GM18505 (cell line): Measurements from ENCODE around the gene DNAJB1.
A peak's percentile ranks its signal among the peaks of the same experiment; 100 is the strongest.
"Not testable (repeated sequence)": the region's sequence is repeated elsewhere in the genome, so short reads cannot be mapped to it uniquely, and the experiment has no call there.

Experiments used
- ATAC-seq: cut with Tn5 transposase; IDR thresholded peaks from one replicate; pipeline ENCODE4 v1.9.1; 2021; ENCODE audit not compliant: unreplicated experiment
- POLR2A ChIP-seq: IDR thresholded peaks from 4 replicates; pipeline ENCODE4 v1.6.1; 2011; ENCODE audit warnings: borderline replicate concordance; ENCODE audit not compliant: insufficient read depth, insufficient read length; ENCODE audit errors: extremely low read depth

The DNAJB1 gene

DNA sequence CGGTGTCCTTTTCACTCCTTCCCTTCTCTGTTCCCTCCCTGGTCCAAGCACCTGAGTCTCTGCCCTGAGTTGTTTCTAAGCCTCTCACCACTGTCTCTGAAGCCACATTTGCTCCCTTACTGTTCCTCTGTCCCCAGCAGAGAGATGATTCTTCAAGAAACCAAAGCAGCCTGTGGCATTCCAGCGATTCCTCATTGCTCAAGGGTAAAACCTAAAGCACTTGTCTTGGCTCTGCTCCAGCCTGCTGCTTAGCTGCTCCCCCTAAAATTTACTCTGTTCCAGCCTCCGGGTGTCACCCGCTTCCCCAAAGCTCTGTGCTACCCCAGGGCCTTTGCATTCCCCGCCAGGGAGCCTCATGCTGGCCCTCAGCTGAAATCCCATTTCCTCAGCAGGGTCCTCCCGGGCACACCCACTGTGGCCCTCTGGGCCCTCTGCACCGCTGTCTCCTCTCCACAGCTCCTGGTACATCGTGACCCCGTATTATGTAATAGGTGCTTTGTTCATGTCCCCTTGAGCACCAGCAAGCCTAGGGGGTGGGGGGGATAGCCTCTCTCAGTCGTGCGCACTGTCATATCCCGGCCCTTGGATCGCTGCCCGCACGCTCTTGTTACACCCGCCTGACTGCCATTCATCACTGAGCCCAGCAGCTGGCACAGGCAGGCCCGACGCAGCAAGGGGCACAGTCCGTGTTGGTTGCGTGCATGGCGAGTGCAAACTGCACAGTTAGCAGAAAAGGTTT lies 26.9 kb upstream of the DNAJB1 start:
- no peak for ATAC-seq

DNA sequence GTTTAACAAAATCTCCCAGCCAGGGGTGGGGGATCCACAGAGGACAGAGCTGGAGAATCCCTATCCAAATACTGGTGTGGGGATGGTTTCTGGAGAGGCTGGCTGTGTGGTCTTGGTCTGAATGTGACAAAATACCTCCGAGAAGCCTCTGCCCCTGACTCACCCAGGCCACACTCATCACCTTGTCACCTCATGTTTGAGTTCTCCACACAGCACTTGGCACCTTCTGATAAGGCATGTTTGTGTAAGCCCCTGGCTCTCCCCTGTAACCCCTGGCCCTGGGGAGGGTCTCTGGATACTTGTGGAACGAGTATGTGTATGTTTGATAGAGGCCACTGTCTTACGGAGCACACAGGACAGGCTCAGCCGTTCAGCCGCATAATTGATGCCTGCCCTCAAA lies 25.9 kb upstream of the DNAJB1 start:
- ATAC-seq = no peak
- no peak for TF ChIP-seq POLR2A

More for the DNA sequence above, 26.9 kb upstream of the DNAJB1 start:
- TF ChIP-seq POLR2A = no peak

DNA sequence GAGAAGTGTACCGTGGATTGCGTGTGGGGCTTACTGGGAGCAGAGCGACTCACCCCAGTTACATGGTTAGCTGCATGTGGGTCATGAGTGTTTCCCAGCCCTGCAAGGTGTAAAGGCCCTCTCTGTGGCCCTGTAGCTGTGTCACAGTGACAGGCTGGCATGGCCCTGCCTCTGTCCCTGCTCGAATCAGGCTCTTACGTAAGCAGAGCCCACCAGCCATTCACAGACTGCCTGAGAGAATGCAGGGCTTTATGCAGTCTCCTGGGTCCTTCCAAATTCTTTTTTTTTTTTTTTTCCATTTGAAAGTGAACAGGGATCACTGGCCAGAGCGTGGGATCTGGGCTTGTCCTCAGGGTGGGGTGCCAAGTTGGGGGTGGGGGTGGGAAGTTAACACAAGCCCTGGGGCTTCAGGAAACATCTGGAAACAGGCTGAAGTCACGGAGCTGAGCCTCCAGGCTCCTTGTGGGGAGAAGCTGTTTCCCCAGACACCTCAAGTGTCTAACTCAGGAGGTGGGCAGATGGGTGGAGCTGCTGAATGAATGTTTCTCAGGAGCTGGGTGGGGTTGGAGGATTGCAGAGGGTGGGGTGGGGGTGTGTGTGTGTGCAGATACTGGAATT lies 24.6 kb upstream of the DNAJB1 start:
- no peak for ATAC-seq
- no peak for TF ChIP-seq POLR2A

DNA sequence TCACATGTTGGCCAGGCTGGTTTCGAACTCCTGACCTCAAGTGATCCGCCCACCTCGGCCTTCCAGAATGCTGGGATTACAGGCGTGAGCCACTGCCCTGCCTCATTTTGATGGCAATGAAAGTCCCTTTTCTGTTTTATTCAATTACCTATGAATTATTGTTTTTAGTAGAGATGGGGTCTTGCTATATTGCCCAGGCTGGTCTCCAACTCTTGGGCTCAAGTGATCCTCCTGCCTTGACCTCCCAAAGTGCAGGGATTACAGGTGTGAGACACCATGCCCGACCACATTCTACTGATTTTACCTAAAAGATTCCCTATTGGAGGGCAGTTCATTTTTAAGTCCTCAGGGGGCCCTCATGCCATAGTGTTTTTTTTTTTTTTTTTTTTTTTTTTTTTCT lies 23.8 kb upstream of the DNAJB1 start:
- not testable (repeated sequence) for ATAC-seq

GRCh38 chr19:14540741-14541525 lies 22.7 kb upstream of the DNAJB1 start:
- no peak for TF ChIP-seq POLR2A
- ATAC-seq = no peak

- no peak for ATAC-seq
- TF ChIP-seq POLR2A = no peak
Observed at GRCh38 chr19:14536926-14537692, 18.9 kb upstream of the DNAJB1 start.

DNA sequence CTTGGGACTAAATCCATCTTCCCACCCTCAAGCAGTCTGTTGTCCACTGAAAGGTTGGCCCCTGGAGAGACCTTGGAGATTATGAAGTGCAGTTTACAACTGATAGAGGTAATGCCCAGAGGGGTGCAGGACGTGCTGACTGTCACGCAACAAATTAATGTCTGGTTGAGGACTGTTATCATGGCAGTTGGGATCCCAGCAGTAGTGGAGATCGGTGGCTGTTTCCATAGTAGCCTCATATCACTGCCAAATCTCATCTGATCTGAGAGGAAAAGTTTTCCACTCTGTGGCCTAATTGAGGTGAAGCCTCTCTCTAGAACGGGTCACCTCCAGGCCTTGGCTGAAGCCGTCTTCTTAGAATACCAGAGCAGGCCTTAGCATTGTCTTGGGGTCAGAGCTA lies 15.3 kb upstream of the DNAJB1 start:
- TF ChIP-seq POLR2A = no peak
- ATAC-seq = no peak

DNA sequence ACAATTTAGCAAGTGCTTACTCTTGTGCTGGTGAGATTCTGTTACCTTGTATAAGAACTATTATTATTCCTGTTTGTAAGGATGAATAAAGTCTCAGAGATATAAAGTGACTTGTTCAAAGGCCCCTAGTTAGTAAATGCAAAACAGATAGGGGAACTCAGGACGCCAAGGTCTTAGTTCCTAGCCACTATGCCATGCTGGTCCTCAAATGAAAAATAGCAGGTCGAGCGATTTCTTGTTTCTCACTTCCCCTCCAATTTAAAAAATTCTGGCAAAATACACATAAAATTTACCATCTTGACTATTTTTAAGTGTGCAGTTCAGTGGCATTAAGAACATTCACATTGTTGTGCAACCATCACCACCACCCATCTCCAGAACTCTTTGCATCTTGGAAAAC lies 12.3 kb upstream of the DNAJB1 start:
- TF ChIP-seq POLR2A = no peak
- no peak for ATAC-seq

DNA sequence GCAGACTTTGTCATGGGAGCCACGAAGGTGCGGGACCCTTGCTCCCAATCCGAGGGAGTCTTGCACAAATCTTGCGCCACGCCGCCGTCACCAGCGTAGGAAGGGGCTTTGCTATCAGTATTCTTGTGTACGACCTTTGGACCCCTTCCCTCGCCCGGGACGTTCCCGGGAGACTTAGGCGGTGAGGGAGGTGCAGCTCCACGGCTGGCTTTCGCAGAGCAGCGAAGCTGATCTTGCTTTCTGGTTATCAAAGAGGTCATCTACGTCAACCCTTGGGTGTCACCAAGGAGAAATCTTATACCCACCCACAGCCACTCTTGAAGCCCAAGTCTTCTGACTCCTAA lies 11.8 kb upstream of the DNAJB1 start:
- TF ChIP-seq POLR2A = no peak
- no peak for ATAC-seq

GRCh38 chr19:14529254-14530004 lies 11.2 kb upstream of the DNAJB1 start, which contains the start of gene TECR:
TECR (plus strand) TSS chr19:14529594; CDS start chr19:14529697, 103 bp downstream.
- peak; percentile 98 for TF ChIP-seq POLR2A

GRCh38 chr19:14528419-14529253 lies 10.4 kb upstream of the DNAJB1 start:
- TF ChIP-seq POLR2A = no peak
- no peak for ATAC-seq

More at GRCh38 chr19:14529254-14530004, 11.2 kb upstream of the DNAJB1 start, which contains the start of gene TECR:
- peak; percentile 91 for ATAC-seq

DNA sequence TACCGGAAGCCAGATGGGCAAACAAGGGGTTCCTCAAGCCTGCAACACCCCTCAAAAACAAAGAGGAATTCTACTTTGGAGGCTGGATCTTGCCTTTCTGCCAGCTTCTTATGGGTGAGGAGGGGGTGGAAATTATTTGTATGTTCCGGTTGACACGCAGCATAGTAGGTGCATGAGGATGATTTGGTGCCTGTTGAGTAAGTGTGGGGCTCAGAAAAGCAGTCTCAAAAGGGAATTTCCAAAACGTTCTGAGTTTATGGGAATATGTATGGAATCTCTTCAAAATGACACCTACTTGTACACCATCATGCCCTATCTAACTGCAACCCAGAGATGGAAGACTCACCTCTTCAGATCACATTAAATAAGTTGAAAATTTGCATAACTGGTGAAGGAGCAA lies 8.2 kb upstream of the DNAJB1 start:
- TF ChIP-seq POLR2A = no peak

More for the DNA sequence above, 8.2 kb upstream of the DNAJB1 start:
- ATAC-seq = no peak
